Endothelial cell of umbilical vein (primary cell): ENCODE data around the gene CBY2. TPM values are rescaled to one million over a fixed set of nuclear protein-coding genes. Genes with fewer than 3 reads are reported as not detected.

ENCODE experiments used
- BruUV-seq: library from RNA; stranded (reverse); fragments of 400-500 nt; replicated peaks from 2 replicates; lab custom pipeline; 2021; lab: Mats Ljungman, UMichigan
- CTCF ChIA-PET: fragments of 300-600, 350-600 bp; sonication (Branson Sonifier 250); formaldehyde crosslinking; loops from one replicate; lab custom pipeline; 2021; ENCODE audit warnings: antibody characterized with exemption, inconsistent platforms; lab: Charles Lee
- POLR2A ChIA-PET: fragments of 300-600, 350-600 bp; sonication (Branson Sonifier 250); formaldehyde crosslinking; loops from one replicate; lab custom pipeline; 2021; ENCODE audit warnings: antibody characterized with exemption, inconsistent platforms; lab: Charles Lee
- DNase-seq: peaks from one replicate; pipeline ENCODE4 v3.0.0-alpha.2; 2011; ENCODE audit warnings: low read depth, low spot score
- FAIRE-seq: peaks from 2 replicates; lab custom pipeline; 2011; peaks lifted over from hg19 to GRCh38; lab: Jason Lieb, UNC
- H2AFZ ChIP-seq: 2 replicates; pipeline ENCODE4 v1.6.0; 2012; ENCODE audit warnings: low read depth, low read length, control low read depth, inconsistent platforms
- H3K27ac ChIP-seq: 2 replicates; pipeline ENCODE4 v1.5.1; 2011; ENCODE audit warnings: low read depth, mild to moderate bottlenecking, control low read depth, low read length, moderate library complexity; ENCODE audit not compliant: insufficient read depth
- H3K27me3 ChIP-seq, 2 experiments: 2 replicates each; pipeline versions ENCODE4 v1.6.0 to v1.6.1; 2011; ENCODE audit warnings: low read length in 2 of 2, mixed read lengths in 1 of 2; ENCODE audit not compliant: control insufficient read depth in 2 of 2, insufficient read depth in 2 of 2
- H3K36me3 ChIP-seq, 2 experiments: 2 replicates in 1 of 2; 3 replicates in 1 of 2; pipeline ENCODE4 v1.5.1; 2011; ENCODE audit warnings: low read length in 2 of 2, mild to moderate bottlenecking in 1 of 2, moderate library complexity in 1 of 2; ENCODE audit not compliant: control insufficient read depth in 2 of 2, insufficient read depth in 2 of 2; ENCODE audit errors: extremely low read depth in 1 of 2
- H3K4me1 ChIP-seq: 3 replicates; pipeline ENCODE4 v1.5.1; 2011; ENCODE audit warnings: mild to moderate bottlenecking, low read length; ENCODE audit not compliant: control insufficient read depth, insufficient read depth; ENCODE audit errors: extremely low read depth
- H3K4me2 ChIP-seq: 2 replicates; pipeline ENCODE4 v1.6.1; 2011; ENCODE audit warnings: low read length, control low read depth, mixed read lengths; ENCODE audit not compliant: insufficient read depth
- H3K4me3 ChIP-seq, 3 experiments: fragments of 200-600 bp in 1 of 3; sonication (generic), shearing (Covaris generic) in 1 of 3; replicated peaks in 1 of 3; 2 replicates each; pipeline ENCODE4 v1.5.1; 2011 to 2016; ENCODE audit warnings: control low read depth in 3 of 3, low read length in 3 of 3, mild to moderate bottlenecking in 2 of 3, inconsistent platforms in 1 of 3, low read depth in 1 of 3, moderate library complexity in 1 of 3; ENCODE audit not compliant: insufficient read depth in 1 of 3
- H3K79me2 ChIP-seq: 2 replicates; pipeline ENCODE4 v1.6.0; 2012; ENCODE audit warnings: low read length, inconsistent platforms; ENCODE audit not compliant: control insufficient read depth, insufficient read depth
- H3K9ac ChIP-seq: replicated peaks from 2 replicates; pipeline ENCODE3; 2011; ENCODE audit warnings: low read length, control low read depth; ENCODE audit not compliant: insufficient read depth; ENCODE audit errors: extremely low read depth
- H3K9me1 ChIP-seq: replicated peaks from 3 replicates; pipeline ENCODE4 v1.6.0; 2011; ENCODE audit warnings: mild to moderate bottlenecking, low read length; ENCODE audit not compliant: control insufficient read depth, insufficient read depth; ENCODE audit errors: extremely low read depth
- H3K9me3 ChIP-seq: replicated peaks from 2 replicates; pipeline ENCODE4 v1.5.1; 2012; ENCODE audit warnings: low read length, inconsistent platforms; ENCODE audit not compliant: control insufficient read depth, insufficient read depth
- H4K20me1 ChIP-seq: replicated peaks from 2 replicates; pipeline ENCODE3; 2011; ENCODE audit warnings: mild to moderate bottlenecking, low read length; ENCODE audit not compliant: control insufficient read depth, insufficient read depth; ENCODE audit errors: extremely low read depth
- EZH2 ChIP-seq: IDR thresholded peaks from 2 replicates; pipeline ENCODE4 v1.6.1; 2012; ENCODE audit warnings: borderline replicate concordance, low read depth, mild to moderate bottlenecking, moderate library complexity, low read length, inconsistent platforms; ENCODE audit not compliant: severe bottlenecking
- FOS ChIP-seq: IDR thresholded peaks from 2 replicates; pipeline ENCODE4 v1.6.1; 2011; ENCODE audit warnings: mild to moderate bottlenecking, low read length, moderate library complexity, borderline replicate concordance; ENCODE audit not compliant: insufficient read depth
- GATA2 ChIP-seq: IDR thresholded peaks from 2 replicates; pipeline ENCODE4 v1.7.0; 2011; ENCODE audit warnings: low read depth, mild to moderate bottlenecking, moderate library complexity, mixed read lengths, low read length; ENCODE audit not compliant: insufficient read length, insufficient read depth
- JUN ChIP-seq: IDR thresholded peaks from 2 replicates; pipeline ENCODE4 v1.6.1; 2011; ENCODE audit warnings: borderline replicate concordance, low read depth; ENCODE audit not compliant: insufficient read length, insufficient read depth
- MYC ChIP-seq: IDR thresholded peaks from one replicate; pipeline ENCODE4 v1.6.1; 2011; ENCODE audit warnings: mild to moderate bottlenecking, low read depth, low read length
- POLR2A ChIP-seq: IDR thresholded peaks from 2 replicates; pipeline ENCODE4 v1.6.1; 2012; ENCODE audit warnings: low read depth, mild to moderate bottlenecking, control low read depth, low read length
- POLR2AphosphoS5 ChIP-seq: IDR thresholded peaks from 2 replicates; pipeline ENCODE4 v1.6.1; 2012; ENCODE audit warnings: low read depth, mild to moderate bottlenecking, control low read depth, low read length, moderate library complexity; ENCODE audit not compliant: insufficient read depth
- dilution Hi-C: fragments of 300-500 bp; cut with MboI; formaldehyde crosslinking; loops from one replicate; pipeline ENCODE4 v1.15.0; 2019; ENCODE audit warnings: low sequenced_read_pairs; ENCODE audit not compliant: extremely low pct_ligation_motif_present
- intact Hi-C: fragments of 100-400 bp; cut with micrococcal nuclease; formaldehyde crosslinking; loops from one replicate; pipeline ENCODE4 v1.10.0; 2022
- polyA plus RNA-seq, 4 experiments: library from polyadenylated mRNA; depleted of rRNA in 3 of 4; stranded (reverse) in 3 of 4; unstranded in 1 of 4; fragments of >200 nt; gene quantifications; 2 replicates each; pipeline versions ENCODE4 v1.2.1 to v1.2.3, GENCODE V29; 2011 to 2012; ENCODE audit warnings: missing spikeins in 1 of 4
- total RNA-seq: library from RNA; stranded (reverse); gene quantifications from 2 replicates; pipeline ENCODE4 v1.2.3, GENCODE V29; 2021
- TF ChIP-seq, protein P1 (sequence below): IDR thresholded peaks from 2 replicates; pipeline ENCODE4 v1.6.1; 2011; ENCODE audit not compliant: insufficient read depth, insufficient read length
- TF ChIP-seq, protein P2 (sequence below), 2 donors: IDR thresholded peaks; 1 replicate in 1 of 2; 2 replicates in 1 of 2; pipeline ENCODE4 v1.5.1; 2011; ENCODE audit warnings: low read length in 2 of 2, mild to moderate bottlenecking in 2 of 2, moderate library complexity in 2 of 2, control low read depth in 1 of 2, inconsistent platforms in 1 of 2, low read depth in 1 of 2; ENCODE audit not compliant: insufficient read depth in 1 of 2; ENCODE audit errors: extremely low read depth in 1 of 2

CBY2 gene
- total and polyA plus RNA-seq, 2 donors (not counting 3 experiments of a cell fraction or from before 2014, with no cell fraction given): not detected

DNA sequence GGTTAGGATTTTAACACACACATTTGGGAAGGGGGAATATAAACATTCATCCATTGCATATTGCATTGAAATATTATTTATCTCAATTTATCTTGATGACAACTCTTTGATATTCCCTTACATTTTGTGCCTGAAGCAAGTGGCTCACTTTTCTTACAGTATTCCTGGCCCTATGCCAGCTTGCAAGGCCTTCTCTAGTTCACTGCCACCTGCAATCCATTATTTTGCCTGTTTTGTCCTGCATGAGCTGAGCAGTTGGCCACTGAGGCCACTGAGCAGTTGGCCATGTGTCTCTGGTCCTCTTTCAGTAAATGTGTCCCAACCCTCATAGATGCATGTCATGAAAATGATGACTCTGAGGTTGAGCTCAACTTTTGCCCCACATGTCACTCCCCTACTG is 49.8 kb downstream of the CBY2 start:
- H4K20me1 ChIP-seq: no peaks in the 10 kb centered on the region
- TF ChIP-seq EZH2 (no peak), POLR2AphosphoS5 (no peak), MYC (no peak), GATA2 (no peak), POLR2A (no peak), FOS (no peak), JUN (no peak)
- TF ChIP-seq, protein P1, sequence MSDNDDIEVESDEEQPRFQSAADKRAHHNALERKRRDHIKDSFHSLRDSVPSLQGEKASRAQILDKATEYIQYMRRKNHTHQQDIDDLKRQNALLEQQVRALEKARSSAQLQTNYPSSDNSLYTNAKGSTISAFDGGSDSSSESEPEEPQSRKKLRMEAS: no peak
- TF ChIP-seq, protein P2, sequence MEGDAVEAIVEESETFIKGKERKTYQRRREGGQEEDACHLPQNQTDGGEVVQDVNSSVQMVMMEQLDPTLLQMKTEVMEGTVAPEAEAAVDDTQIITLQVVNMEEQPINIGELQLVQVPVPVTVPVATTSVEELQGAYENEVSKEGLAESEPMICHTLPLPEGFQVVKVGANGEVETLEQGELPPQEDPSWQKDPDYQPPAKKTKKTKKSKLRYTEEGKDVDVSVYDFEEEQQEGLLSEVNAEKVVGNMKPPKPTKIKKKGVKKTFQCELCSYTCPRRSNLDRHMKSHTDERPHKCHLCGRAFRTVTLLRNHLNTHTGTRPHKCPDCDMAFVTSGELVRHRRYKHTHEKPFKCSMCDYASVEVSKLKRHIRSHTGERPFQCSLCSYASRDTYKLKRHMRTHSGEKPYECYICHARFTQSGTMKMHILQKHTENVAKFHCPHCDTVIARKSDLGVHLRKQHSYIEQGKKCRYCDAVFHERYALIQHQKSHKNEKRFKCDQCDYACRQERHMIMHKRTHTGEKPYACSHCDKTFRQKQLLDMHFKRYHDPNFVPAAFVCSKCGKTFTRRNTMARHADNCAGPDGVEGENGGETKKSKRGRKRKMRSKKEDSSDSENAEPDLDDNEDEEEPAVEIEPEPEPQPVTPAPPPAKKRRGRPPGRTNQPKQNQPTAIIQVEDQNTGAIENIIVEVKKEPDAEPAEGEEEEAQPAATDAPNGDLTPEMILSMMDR (IDR thresholded peaks at IDR 0.05; ENCODE audit: extremely low read depth in 1 of 2, insufficient read depth in 1 of 2, low read depth in 1 of 2, low read length in 2 of 2): no peak
- H3K4me1 ChIP-seq: no peaks in the 10 kb centered on the region
- no peaks in the 10 kb centered on the region for H3K9me1 ChIP-seq
- dilution Hi-C loops: no loop called here
- no peak overlapping the region for H3K9ac ChIP-seq
- H3K4me2 ChIP-seq: no peak overlapping the region
- H3K36me3 ChIP-seq: no peaks in the 10 kb centered on the region
- peaks cover 0 to 2% of the 10 kb centered on the region in 2 experiments for H3K27me3 ChIP-seq
- DNase-seq (no peak), FAIRE-seq (no peak)
- BruUV-seq: no TSS peak
- intact Hi-C loops: no loop called here
- ChIA-PET POLR2A (no interaction called here), CTCF (no interaction called here)
- H3K9me3 ChIP-seq: no peaks in the 10 kb centered on the region
- no peak overlapping the region for H3K27ac ChIP-seq
- H2AFZ ChIP-seq: no peak overlapping the region
- no peak overlapping the region for H3K4me3 ChIP-seq
- no peaks in the 10 kb centered on the region for H3K79me2 ChIP-seq
